GM12878 (cell line): ENCODE measurements around the gene CSNK1G1. TPM values are rescaled to one million over a fixed set of nuclear protein-coding genes. Genes with fewer than 3 reads are reported as not detected.

Source experiments
- CBFB ChIP-seq: IDR thresholded peaks from 2 replicates; pipeline ENCODE4 v1.6.1; 2016; ENCODE audit warnings: antibody characterized with exemption, low read depth
- CEBPZ ChIP-seq: fragments of 150-350 bp; IDR thresholded peaks from 2 replicates; pipeline ENCODE4 v1.6.1; 2016; ENCODE audit warnings: low read depth, low read length
- KAT2A ChIP-seq: conservative IDR thresholded peaks from 2 replicates; pipeline ENCODE4 v1.6.1; 2011; ENCODE audit warnings: low read depth, low read length; ENCODE audit not compliant: control insufficient read depth
- NR2C1 ChIP-seq: fragments of 450-650 bp; IDR thresholded peaks from 2 replicates; pipeline ENCODE4 v1.6.1; 2017; ENCODE audit warnings: antibody characterized with exemption, mild to moderate bottlenecking, moderate library complexity
- NR2C2 ChIP-seq: IDR thresholded peaks from 2 replicates; pipeline ENCODE4 v1.6.1; 2011; ENCODE audit warnings: borderline replicate concordance, low read depth; ENCODE audit not compliant: control insufficient read depth, insufficient read length
- RAD21 ChIP-seq: IDR thresholded peaks from 2 replicates; pipeline ENCODE4 v1.6.1; 2011; ENCODE audit warnings: mild to moderate bottlenecking, low read depth, low read length, moderate library complexity; ENCODE audit not compliant: insufficient read depth
- RCOR1 ChIP-seq: conservative IDR thresholded peaks from 2 replicates; pipeline ENCODE4 v1.6.1; 2012; ENCODE audit warnings: low read depth, low read length, improper control_type of control experiment
- RUNX3 ChIP-seq: IDR thresholded peaks from 2 replicates; pipeline ENCODE4 v1.6.1; 2012; ENCODE audit warnings: low read length, inconsistent platforms
- STAT3 ChIP-seq: IDR thresholded peaks from 2 replicates; pipeline ENCODE4 v1.6.1; 2011; ENCODE audit warnings: low read depth, low read length, improper control_type of control experiment
- TAF1 ChIP-seq: IDR thresholded peaks from 2 replicates; pipeline ENCODE4 v1.6.1; 2011; ENCODE audit warnings: mild to moderate bottlenecking, low read depth, low read length, borderline replicate concordance
- TCF7 ChIP-seq: IDR thresholded peaks from 2 replicates; pipeline ENCODE4 v1.6.1; 2014; ENCODE audit warnings: antibody characterized with exemption, borderline replicate concordance
- ZBED1 ChIP-seq: IDR thresholded peaks from 2 replicates; pipeline ENCODE4 v1.6.1; 2016; ENCODE audit warnings: borderline replicate concordance
- ZBTB11 ChIP-seq: fragments of 450-650 bp; formaldehyde crosslinking; IDR thresholded peaks from 2 replicates; pipeline ENCODE4 v1.5.0; 2022; ENCODE audit warnings: mild to moderate bottlenecking, missing genetic modification characterization
- polyA plus RNA-seq, 11 experiments: library from polyadenylated mRNA; depleted of rRNA in 4 of 11; unstranded in 6 of 11; stranded (reverse) in 5 of 11; fragments of >200 nt; fragmentation: Nextera tagmentation in 4 of 11; fragmentation: Illumina TruSeq in 1 of 11; extraction: Ambion mirVana in 4 of 11; extraction: Trizol in 1 of 11; gene quantifications; 1 replicate in 1 of 11; 2 replicates in 10 of 11; pipeline versions ENCODE4 v1.2.1 to v1.2.3, GENCODE V29; 2011 to 2016; ENCODE audit warnings: inconsistent platforms in 2 of 11, missing spikeins in 2 of 11, low read depth in 1 of 11
- total RNA-seq, 4 experiments: library from RNA; depleted of rRNA in 3 of 4; stranded (reverse); fragments of >200 nt in 3 of 4; fragmentation: Illumina TruSeq in 1 of 4; extraction: Trizol in 1 of 4; gene quantifications; 2 replicates each; pipeline versions ENCODE4 v1.2.1 to v1.2.3, GENCODE V29; 2013 to 2021
- TF ChIP-seq, protein P1 (sequence below): IDR thresholded peaks from 2 replicates; pipeline ENCODE4 v1.6.1; 2012; ENCODE audit warnings: low read length, inconsistent platforms
- TF ChIP-seq, protein P2 (sequence below): IDR thresholded peaks from 2 replicates; pipeline ENCODE4 v1.6.1; 2011; ENCODE audit warnings: low read depth, low read length, improper control_type of control experiment, borderline replicate concordance
- TF ChIP-seq, protein P3 (sequence below): IDR thresholded peaks from 2 replicates; pipeline ENCODE4 v1.6.1; 2012; ENCODE audit warnings: mild to moderate bottlenecking, low read depth, low read length

Gene CSNK1G1
- total and polyA plus RNA-seq, 10 of the 15 experiments (the other 5 are each of a cell fraction or from before 2014, with no cell fraction given): 6.1 to 23.4 (median 15.3) TPM

- peak; percentile 98 for TF ChIP-seq ZBTB11 (CRISPR knock-in tag)
- TF ChIP-seq, protein P1, sequence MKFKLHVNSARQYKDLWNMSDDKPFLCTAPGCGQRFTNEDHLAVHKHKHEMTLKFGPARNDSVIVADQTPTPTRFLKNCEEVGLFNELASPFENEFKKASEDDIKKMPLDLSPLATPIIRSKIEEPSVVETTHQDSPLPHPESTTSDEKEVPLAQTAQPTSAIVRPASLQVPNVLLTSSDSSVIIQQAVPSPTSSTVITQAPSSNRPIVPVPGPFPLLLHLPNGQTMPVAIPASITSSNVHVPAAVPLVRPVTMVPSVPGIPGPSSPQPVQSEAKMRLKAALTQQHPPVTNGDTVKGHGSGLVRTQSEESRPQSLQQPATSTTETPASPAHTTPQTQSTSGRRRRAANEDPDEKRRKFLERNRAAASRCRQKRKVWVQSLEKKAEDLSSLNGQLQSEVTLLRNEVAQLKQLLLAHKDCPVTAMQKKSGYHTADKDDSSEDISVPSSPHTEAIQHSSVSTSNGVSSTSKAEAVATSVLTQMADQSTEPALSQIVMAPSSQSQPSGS: no peak; the same call in 1 of the 2 replicates
- 0 out of 2 replicates have a peak, but pooled peaks have one; percentile 26 for TF ChIP-seq CEBPZ
- peak; percentile 98 for TF ChIP-seq TAF1
- 0 out of 2 replicates have a peak, but pooled peaks have one; percentile 70 for TF ChIP-seq CBFB
- TF ChIP-seq TCF7: no peak
- peak; percentile 89 for TF ChIP-seq RUNX3
- TF ChIP-seq NR2C1: peak; percentile 87
- TF ChIP-seq RAD21: peak; percentile 51; the same call in 1 of the 2 replicates
- TF ChIP-seq, protein P2, sequence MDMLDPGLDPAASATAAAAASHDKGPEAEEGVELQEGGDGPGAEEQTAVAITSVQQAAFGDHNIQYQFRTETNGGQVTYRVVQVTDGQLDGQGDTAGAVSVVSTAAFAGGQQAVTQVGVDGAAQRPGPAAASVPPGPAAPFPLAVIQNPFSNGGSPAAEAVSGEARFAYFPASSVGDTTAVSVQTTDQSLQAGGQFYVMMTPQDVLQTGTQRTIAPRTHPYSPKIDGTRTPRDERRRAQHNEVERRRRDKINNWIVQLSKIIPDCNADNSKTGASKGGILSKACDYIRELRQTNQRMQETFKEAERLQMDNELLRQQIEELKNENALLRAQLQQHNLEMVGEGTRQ: peak; percentile 16; the same call in 1 of the 2 replicates
- no peak for TF ChIP-seq KAT2A
- TF ChIP-seq STAT3: 0 out of 2 replicates have a peak, but pooled peaks have one; percentile 90
- no peak for TF ChIP-seq NR2C2
- TF ChIP-seq, protein P3, sequence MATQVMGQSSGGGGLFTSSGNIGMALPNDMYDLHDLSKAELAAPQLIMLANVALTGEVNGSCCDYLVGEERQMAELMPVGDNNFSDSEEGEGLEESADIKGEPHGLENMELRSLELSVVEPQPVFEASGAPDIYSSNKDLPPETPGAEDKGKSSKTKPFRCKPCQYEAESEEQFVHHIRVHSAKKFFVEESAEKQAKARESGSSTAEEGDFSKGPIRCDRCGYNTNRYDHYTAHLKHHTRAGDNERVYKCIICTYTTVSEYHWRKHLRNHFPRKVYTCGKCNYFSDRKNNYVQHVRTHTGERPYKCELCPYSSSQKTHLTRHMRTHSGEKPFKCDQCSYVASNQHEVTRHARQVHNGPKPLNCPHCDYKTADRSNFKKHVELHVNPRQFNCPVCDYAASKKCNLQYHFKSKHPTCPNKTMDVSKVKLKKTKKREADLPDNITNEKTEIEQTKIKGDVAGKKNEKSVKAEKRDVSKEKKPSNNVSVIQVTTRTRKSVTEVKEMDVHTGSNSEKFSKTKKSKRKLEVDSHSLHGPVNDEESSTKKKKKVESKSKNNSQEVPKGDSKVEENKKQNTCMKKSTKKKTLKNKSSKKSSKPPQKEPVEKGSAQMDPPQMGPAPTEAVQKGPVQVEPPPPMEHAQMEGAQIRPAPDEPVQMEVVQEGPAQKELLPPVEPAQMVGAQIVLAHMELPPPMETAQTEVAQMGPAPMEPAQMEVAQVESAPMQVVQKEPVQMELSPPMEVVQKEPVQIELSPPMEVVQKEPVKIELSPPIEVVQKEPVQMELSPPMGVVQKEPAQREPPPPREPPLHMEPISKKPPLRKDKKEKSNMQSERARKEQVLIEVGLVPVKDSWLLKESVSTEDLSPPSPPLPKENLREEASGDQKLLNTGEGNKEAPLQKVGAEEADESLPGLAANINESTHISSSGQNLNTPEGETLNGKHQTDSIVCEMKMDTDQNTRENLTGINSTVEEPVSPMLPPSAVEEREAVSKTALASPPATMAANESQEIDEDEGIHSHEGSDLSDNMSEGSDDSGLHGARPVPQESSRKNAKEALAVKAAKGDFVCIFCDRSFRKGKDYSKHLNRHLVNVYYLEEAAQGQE: peak; percentile 56; the same call in 1 of the 2 replicates
- TF ChIP-seq ZBED1: peak; percentile 86; the same call in 1 of the 2 replicates
- peak; percentile 90; the same call in 1 of the 2 replicates for TF ChIP-seq RCOR1
Observed at GRCh38 chr15:64387562-64388168, 31.7 kb upstream of the CSNK1G1 start, which contains the start of gene TRIP4 (continued).
